Stimulated activated CD4-positive, alpha-beta T cell treated with anti-CD3 and anti-CD28 coated beads, Interleukin-2, amount 100 ng/mL, for 4 hours (primary cell): Measurements from ENCODE around the gene RASSF5.

ENCODE experiments used
- DNase-seq: peaks from one replicate; pipeline ENCODE4 v3.0.0-alpha.2; 2020; ENCODE audit warnings: low read depth

The RASSF5 gene

DNA sequence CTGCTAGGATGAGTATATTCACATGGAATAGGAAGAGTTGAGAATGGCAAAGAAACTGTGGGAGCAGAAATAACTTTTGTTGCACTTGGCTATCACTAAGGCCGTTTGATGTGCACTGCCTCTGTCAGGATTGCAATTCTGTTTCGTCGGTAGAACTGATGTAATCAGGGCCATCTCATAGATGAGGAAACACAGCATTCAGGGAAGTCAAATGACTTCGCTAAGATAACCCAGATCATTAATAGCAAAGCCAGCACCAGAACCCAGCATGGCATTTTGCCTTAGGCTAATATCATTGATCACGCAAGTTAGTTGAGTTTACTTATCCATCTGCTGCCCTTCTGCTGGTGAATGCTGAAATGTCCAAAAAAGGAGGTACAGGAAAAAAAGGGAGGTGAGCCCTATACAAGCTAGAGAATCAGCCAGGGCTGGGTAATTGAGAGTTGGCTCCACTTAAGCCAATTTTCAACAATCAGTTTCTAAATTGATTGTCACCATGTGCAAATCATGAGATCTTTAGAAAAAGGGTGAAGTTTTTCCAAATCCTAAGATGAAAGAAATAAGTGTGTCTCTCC, 7.6 kb downstream of the RASSF5 start:
- DNase-seq: no peak

DNA sequence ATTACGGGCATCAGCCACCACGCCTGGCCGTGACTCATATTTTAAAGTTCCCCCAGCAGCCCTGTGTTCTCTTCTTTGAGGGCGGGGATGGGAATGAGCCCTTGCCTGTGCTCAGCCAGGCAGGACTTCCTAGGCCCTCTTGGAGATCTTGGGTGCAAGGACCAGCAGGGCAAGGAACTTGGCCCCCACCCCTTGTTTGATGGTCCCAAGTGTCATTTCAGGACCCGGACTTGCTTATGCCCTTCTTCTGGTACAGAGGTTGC, 9.3 kb downstream of the RASSF5 start:
- DNase-seq: no peak

DNA sequence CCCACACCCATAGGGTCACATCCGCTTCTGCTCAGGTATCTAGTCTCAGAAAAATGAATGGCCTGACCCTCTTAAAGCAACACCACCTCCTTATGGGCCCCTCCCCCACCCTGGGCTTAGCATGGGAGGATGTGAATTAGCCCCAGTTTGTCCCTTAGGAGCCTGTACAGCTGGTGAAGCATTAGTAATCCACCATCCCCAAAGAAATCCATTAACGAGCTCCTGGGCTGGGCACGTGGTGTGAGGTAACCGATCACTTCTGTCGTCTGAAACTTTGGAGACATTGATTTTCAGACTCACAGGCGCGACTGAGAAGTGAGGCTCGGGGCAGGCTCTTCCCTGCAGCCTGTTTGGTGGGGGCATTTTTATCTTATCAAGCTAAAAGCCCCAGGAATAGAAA, 10.5 kb downstream of the RASSF5 start:
- DNase-seq: no peak

DNA sequence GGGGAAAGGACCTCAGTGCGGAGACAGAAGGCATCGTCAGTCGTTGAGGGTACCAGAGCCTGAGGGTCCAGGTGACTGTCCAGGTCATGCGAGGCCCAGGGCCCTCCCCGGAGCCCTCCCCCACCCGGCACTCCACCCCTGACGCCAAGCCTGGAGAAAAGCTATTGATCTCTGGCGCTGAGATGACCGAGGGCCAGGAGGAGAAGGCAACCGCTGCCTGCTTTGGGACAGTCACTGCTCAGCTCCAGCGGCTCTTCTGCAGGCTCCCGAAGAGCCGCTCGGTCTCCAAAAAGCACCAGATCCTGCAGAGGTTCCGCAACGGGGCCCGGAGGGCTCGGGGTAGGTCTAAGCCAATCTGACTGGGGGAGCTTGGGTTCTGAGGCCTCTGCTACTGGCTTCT, 10.9 kb downstream of the RASSF5 start:
- DNase-seq: no peak

DNA sequence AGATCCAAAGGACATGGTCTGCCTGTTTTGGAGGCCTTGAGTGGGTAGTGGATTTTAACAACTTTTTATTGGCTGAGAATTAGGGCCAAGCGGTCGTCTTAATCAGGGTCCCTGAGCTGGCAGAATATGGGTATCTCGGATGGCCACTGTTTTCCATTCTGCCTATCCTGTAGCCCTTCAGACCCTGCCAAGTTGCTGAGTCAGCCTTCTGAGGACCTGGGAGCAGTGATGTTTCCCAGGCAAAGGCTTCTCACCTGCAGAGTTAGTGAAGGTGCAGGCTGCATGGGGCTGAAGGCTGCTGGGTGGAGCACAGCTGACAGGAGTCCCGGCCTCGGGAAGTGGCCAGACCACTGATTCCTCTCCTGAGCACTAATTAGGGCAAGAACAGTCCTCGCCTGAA, 11.4 kb downstream of the RASSF5 start:
- no peak for DNase-seq

DNA sequence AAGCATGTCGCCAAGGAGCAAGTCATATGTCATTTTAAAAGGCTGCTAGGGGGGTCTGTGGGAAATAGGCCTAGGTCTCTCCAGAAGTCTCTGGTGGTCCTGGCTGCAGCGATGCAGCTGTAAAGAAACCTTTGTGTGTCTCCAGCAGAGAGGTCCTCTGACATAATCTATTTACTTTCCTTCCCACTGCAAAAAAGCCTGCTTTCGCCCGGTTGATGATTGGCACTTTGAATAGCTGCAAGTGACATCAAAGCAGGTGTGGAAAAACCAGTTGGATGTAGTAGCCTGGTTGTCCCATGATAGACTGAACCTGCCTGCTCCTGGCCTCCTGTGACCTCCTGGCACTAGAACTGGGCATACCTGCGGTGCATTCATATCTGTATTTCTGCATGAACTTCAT, 13.8 kb downstream of the RASSF5 start:
- no peak for DNase-seq

DNA sequence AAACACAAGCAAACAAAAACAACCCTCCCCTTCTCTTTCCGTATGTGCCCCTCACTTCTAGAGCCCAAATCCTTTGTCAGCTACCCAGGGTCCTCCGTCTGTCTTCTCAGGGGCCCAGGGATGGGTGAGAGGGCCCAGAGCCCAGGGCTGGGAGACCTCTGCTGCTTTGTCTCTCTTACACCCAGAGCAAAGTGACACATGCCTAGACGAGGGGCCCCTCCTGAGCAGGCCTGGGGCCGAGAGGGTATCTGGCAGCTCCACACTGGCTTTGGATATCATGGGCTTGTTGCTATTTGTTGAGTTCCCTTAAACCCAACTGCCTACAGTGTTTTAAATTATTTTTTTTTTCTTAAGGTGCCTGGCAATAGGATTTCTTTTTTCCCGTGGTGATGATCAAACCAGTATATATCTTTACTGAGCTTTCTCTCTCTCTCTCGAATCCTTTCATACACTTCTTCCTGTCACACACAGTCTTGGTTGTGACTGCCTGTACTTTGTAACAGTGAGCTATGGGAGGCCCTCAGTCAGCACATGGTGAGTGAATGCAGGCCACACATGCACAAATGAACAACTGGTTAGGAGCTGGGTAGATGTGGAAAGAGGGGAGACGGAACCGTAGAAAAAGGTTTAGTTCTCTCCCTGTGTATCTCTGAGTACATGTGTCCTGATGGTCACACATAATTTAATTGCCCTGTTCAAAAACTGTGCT, 14.5 kb downstream of the RASSF5 start:
- no peak for DNase-seq

DNA sequence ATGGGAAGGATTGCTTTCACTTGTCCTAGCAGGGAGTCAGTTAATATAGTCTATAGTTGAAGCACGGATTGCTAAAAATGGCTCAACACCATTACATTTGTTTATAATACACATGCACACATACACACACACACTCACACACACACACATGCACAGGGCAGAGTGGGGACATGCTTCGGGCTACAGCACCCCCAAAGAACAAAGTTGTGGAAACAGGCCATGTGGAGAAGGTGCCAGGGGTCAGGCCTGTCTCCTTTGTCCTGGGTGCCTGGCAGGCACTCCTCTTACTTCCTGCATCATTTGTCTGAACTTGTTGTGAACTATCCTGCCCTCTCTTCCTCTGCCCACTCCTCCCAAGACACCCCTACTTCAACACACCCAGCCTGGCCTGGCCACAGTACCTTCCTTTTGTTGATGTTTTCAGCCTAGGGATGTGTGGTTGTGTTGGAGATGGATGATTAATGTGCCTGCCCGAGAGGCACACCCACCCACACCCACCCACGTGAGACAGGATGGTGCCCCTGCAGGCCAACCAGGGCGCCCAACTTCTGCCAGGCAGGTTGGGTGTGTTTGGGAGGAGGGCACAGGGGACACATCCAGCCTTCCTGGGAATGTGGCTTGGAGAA, 17.5 kb downstream of the RASSF5 start:
- no peak for DNase-seq

DNA sequence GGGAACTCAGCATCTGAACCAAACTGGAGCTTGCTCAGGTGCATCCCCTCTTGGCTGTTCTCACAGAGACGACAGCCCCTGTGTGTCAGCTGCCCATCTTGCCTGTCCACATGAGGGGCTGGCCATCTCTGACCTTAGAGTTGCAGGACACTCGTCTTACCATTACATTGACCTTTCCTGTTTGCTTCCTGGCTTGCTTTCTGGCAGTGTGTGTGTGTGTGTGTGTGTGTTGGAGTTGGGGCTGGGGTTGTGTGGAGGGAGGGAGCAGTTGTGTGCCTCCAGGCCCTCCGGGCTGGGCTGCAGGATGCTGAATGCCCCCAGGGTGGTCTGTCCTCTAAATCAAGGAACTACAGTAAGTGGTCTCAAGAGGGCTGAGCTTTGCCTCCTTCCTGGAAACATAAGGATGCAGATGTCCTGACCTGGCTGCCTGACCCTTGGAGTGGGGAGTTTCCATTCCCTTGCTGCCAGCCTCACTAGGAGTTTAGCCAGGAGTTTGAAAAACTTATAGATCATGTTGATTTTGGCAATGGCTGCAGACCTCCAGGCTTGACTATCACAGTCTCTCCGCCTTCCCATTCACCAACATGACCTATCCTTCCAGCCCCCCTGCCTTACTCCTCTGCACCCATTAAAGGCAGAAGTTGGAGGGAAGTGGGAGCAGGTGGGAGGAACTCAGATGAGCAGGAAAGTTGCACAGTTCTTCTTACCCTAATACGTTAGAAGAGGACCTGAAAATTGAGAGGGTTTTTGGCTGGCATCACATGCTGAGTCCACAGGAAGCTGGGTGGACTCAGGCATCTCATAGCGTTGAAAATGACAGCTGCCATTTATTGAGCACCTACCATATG, 19.0 kb downstream of the RASSF5 start:
- DNase-seq: no peak

DNA sequence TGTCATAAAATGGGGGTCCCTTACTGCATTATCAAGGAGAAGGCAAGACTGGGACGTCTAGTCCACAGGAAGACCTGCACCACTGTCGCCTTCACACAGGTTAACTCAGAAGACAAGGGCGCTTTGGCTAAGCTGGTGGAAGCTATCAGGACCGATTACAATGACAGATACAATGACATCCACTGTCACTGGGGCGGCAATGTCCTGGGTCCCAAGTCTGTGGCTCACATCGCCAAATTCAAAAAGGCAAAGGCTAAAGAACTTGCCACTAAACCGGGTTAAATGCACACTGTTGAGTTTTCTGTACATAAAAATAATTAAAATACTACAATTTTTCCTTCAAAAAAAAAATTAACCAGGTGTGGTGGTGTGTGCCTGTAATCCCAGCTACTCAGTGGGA, 22.1 kb downstream of the RASSF5 start:
- no peak for DNase-seq

DNA sequence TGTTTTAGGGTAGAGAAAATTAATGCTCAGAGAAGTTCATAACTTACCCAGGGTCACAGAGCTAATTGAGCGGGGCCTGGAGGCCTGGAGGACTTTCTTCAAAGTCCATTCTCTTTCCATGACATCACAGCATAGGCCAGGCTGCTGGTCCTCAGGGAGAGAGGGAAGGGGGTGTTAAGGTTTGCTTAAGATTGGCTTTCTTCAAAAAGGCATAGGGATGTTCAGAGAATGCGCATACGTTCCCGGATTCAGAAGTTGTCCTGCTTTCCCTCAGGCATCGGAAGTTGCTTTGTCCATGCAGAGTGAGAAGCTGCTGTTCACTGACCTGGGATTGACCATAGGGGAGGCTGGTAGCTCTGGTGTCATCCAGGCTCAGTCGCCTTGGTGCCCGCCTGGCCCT, 25.0 kb downstream of the RASSF5 start:
- DNase-seq: no peak

DNA sequence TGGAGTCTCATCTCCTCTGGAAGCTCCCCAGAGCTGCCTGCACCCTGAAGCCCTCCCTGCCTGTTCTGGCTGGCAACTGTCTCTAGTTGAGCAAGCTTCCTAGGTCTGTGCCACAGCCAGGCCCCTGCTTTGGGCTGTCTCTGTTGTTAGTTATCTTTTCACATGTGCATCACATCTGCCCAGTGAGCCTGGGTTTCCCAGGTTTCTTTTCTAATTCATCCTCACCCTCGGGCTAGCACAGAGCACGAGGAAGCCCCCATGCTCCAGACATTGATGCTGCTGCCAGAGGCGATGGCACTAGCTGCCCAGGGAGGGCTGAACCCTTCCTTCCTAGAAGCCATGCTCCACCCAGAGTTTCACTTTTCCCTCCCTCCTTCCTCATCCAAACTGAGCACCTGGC, 27.2 kb downstream of the RASSF5 start:
- no peak for DNase-seq

DNA sequence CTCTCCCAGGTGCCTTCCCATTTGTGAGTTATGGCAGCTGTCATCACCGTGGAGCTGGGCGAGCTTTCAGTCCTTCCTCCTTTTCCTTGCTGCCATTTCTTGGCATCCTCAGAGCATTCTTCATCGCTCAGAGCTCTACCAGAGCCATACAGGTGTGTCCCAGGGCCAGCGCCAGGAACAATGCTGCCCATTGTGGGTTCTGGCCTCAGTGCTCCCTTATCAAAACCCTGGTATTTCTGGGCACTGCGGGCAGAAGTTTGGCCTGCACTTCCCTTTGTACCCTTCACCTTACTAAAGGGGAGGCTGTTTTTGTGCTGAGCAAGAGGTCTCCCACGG, 28.5 kb downstream of the RASSF5 start:
- DNase-seq: no peak

DNA sequence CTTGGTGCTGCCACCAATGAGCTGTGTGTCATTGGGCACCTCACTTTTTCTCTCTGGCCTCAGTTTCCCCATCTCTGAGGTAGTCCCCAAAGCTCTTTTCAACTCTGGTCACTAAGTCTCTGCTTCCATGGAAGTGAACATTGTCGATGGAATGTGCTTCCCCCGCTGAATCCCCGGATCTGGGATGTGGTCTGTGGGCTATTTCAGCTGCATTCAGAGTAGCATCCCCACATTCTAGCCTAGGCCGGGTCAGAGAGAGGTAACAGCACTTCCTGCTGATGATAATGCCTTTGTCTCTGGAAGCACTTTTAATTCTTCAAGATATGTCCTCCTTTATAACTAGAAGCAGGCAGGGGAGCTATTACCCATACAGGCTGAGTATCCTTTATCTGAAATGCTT, 29.8 kb downstream of the RASSF5 start:
- DNase-seq: no peak

DNA sequence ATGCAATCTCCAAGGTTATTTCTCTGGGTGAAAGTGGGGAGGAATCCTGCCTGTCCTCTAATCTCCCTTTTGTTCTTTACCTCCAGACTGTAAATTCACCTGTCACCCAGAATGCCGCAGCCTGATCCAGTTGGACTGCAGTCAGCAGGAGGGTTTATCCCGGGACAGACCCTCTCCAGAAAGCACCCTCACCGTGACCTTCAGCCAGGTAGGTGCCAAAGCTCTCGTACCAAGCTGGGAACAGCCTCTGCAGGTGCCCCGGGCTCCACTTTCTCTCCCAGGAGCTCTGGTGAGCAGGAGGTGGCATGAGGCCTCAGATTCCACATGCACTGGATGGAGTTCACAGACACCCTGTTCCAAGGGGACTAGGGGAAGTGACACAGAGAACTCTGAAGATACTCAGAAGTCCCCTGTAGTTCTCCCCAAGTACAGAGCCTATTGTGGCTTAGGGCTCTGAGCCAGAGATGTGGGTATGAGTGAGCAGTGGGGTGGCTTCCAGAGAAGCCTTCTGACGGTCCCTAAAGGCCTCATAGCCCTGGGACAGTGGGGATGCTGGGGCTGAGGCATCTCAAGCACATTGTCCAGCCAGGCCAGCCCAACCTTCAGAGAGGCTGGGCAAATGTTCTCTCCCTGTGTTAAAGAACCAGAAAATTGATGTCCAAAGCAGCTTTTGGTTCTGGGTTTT, 30.9 kb downstream of the RASSF5 start:
- DNase-seq: no peak

DNA sequence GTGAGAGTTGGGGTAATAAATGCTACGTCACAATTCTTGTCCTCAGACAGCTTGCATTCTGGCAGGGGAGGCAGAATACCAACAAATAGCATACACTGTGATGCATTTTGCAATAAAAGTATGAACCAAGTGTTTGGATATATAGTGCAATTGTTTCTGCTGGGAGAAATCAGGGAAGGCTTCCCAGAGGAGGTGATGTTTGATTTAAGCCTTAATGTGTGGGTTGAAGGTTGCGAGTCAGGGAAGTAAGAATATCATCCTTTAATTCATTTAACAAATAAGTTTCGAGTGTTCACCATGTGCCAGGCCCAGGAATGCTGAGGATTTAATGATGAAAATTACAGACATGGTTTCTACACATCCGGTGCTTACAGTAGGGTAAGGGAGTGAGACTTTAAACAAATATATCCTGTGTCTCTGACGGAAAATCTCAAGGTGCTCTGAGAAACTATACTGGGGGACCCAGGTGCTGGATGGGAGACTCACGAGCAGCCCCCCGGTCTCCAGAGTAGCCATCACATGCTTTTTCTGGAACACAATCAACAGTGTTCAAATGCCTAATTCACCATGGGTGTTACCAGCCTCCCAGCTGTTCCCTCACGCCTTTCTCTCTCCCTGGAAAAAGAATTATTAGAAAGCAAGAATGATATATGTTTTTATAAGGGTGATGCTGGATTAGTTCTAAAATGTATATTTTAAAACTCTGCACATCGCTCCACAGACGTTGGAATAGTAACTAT, 31.7 kb downstream of the RASSF5 start:
- DNase-seq: no peak

DNA sequence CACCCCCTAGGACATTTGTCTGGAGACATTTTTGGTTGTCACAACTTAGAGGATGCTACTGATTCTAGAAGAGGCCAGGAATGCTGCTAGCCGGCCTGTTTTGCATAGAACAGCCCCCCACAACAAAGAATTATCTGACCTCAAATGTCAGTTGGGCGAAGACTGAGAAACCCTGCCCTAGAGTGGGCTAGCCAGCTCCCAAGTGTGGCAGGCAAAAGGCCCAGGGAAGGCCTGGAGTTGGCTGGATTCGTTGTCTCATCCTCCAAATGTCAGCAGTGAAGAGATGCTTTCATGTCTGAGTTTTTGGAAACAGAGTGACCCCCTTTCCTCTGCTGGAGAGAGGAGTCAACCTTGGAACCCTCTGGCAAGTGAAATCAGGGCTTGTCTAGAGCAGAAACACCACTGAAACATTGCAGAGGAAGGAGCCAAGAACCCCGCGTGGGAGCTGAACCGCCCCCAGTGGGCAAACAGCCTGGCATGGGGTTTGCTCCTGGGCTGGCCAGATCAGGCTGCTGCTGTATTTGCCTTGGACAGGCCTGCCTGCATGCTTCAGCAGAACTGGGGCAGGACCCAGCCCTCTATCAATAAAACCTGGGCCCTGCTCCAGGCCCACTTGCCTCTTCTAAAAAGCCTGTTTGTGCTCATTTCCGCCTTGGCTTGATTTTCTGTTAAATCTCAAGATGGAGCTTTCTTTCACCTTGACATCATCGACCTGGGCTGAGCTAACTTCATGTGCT, 32.9 kb downstream of the RASSF5 start:
- DNase-seq: no peak

DNA sequence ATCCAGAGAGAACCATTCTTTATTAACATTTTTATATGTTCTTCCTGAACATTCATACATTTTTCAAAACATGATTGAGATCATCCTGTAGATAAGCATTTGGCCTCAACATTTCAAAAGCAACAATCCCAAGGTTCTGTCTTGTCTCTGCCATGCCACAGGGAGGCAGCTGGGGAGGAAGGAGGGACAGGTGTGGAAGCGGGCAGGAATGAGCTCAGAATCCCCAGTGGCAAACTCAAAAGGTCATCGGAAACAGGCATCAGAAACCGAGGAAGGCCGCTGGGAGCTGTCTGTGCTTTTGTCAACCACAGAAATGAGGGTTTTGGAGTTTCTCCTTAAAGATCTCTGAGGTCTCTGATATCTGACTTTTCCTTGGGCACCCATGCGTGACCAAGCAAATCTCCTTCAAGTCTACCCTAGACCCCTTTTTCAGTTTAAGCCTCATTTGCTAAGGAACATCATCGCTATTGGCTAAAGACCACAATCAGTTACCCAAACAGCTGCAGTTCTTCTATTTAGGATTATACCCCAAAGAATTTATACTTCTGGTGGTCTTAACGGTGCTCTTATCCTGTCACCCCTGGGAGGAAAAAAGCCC, 34.0 kb downstream of the RASSF5 start:
- DNase-seq: no peak

DNA sequence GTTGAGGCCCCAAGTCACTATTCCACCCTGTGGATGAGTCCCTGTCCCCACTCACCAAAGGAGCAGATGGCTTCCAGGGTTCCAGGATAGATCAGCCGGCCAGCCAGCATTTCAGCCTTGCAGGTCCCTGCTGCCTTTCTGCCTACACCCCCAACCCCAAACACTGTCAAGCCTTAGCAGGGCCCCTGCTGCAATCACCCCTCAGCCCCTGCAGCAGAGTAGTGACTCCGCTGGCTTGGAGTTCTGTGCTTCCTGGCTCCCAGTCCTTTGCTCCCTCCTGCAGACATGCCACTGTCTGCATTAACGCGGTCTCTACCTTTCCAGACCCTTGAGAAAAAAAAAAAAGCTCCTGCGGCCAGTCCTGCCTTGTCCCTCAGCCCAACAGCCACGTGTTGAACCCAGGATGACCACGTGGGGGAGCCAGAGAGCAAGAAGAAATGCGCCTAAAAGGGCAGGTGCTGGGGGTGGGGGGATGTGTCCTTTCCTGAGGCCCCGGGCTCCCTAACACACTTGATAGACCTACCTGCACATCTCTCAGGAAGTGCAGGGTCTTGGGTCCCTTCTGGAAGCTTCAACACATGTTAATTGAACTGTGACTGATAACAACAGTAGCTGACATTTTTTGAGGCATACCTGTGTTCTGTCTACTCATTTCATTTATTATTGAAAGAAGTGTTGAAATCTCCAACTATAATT, 37.4 kb downstream of the RASSF5 start:
- peak; percentile 73 for DNase-seq

DNA sequence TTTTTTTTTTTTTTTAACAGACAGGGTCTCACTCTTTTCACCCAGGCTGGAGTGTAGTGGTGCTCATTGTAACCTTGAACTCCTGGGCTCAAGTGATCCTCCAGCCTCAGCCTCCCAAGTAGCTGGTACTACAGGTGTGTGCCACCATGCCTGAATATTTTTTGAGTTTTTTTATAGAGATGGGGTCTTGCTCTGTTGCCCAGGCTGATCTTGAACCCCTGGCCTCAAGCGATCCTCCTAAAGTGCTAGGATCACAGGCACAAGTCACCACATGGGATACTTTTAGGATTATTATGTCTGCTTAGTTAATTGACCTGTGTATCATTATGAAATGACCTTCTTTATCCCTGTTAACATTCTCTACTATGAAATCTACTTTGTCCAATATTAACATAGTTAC, 38.0 kb downstream of the RASSF5 start:
- no peak for DNase-seq
